NCI-H128 (cell line): Measurements from ENCODE around the gene CCNI2.

Experiments used
- DNase-seq: peaks from one replicate; lab custom pipeline; 2025; ENCODE audit not compliant: unreplicated experiment; lab: John Stamatoyannopoulos, UW

The CCNI2 gene

GRCh38 chr5:132749506-132749905 lies 2.3 kb downstream of the CCNI2 start:
- no peak for DNase-seq

GRCh38 chr5:132750471-132751230 lies 3.4 kb downstream of the CCNI2 start:
- DNase-seq: no peak

- DNase-seq: no peak
Observed at GRCh38 chr5:132751444-132751843, 4.2 kb downstream of the CCNI2 start.

- DNase-seq: no peak
Observed at GRCh38 chr5:132751971-132752580, 4.8 kb downstream of the CCNI2 start.

- DNase-seq: no peak
Observed at GRCh38 chr5:132752581-132753125, 5.4 kb downstream of the CCNI2 start.

GRCh38 chr5:132753135-132753987 lies 6.1 kb downstream of the CCNI2 start:
- DNase-seq: no peak

GRCh38 chr5:132754111-132754510 lies 6.9 kb downstream of the CCNI2 start:
- no peak for DNase-seq

- DNase-seq: no peak
Observed at GRCh38 chr5:132754947-132755346, 7.7 kb downstream of the CCNI2 start.

GRCh38 chr5:132756542-132756941 lies 9.3 kb downstream of the CCNI2 start:
- DNase-seq: no peak

- DNase-seq: no peak
Observed at GRCh38 chr5:132758451-132758850, 11.2 kb downstream of the CCNI2 start.

GRCh38 chr5:132759114-132760048 lies 12.2 kb downstream of the CCNI2 start:
- DNase-seq: no peak

GRCh38 chr5:132760049-132760420 lies 12.8 kb downstream of the CCNI2 start:
- no peak for DNase-seq

GRCh38 chr5:132760601-132761317 lies 13.5 kb downstream of the CCNI2 start:
- no peak for DNase-seq

- no peak for DNase-seq
Observed at GRCh38 chr5:132761321-132762240, 14.4 kb downstream of the CCNI2 start.

- DNase-seq: no peak
Observed at GRCh38 chr5:132762246-132763000, 15.2 kb downstream of the CCNI2 start.

- DNase-seq: no peak
Observed at GRCh38 chr5:132763181-132764036, 16.2 kb downstream of the CCNI2 start.

- no peak for DNase-seq
Observed at GRCh38 chr5:132764051-132764450, 16.8 kb downstream of the CCNI2 start.
